H7 (cell line): Measurements from ENCODE around the gene OR4C16. TPM values are rescaled to one million over a fixed set of nuclear protein-coding genes. Genes with fewer than 3 reads are reported as not detected.

Source experiments
- DNase-seq: peaks from one replicate; pipeline ENCODE4 v3.0.0; 2012
- H3K27me3 ChIP-seq: 2 replicates; pipeline ENCODE4 v1.6.0; 2011; ENCODE audit warnings: mild to moderate bottlenecking, low read length; ENCODE audit not compliant: control insufficient read depth, insufficient read depth
- H3K36me3 ChIP-seq: replicated peaks from 2 replicates; pipeline ENCODE4 v1.5.1; 2011; ENCODE audit warnings: low read length; ENCODE audit not compliant: control insufficient read depth, insufficient read depth
- H3K4me3 ChIP-seq: 2 replicates; pipeline ENCODE4 v1.5.1; 2011; ENCODE audit warnings: low read depth, mild to moderate bottlenecking, control low read depth, low read length, moderate library complexity; ENCODE audit not compliant: insufficient read depth
- total RNA-seq: library from RNA; depleted of rRNA; stranded (reverse); fragments of >200 nt; shearing (Covaris generic); gene quantifications from 2 replicates; pipeline ENCODE4 v1.2.3, GENCODE V29; 2014; rRNA removed

Gene OR4C16, protein sequence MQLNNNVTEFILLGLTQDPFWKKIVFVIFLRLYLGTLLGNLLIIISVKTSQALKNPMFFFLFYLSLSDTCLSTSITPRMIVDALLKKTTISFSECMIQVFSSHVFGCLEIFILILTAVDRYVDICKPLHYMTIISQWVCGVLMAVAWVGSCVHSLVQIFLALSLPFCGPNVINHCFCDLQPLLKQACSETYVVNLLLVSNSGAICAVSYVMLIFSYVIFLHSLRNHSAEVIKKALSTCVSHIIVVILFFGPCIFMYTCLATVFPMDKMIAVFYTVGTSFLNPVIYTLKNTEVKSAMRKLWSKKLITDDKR
- total RNA-seq = not detected in 2 replicates

DNA sequence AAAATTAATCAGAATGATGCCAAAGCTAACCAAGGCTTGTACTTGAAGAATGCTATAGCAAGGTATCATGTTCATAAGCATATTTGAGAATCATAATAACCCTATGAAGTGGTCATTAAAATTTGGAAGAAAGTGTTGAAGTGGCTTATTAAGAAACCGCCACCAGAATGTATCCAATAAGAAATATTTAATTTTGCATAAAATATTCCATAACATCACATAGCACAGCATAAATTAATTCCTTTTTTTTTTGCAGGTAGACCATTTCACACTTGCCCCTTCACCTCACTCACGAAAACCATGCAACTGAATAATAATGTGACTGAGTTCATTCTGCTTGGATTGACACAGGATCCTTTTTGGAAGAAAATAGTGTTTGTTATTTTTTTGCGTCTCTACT is at the start of gene OR4C16:
TSS of gene OR4C16 (plus strand) at position 301 of the 400 bp plus-strand sequence. CDS start at position 301, 0 bp downstream.
- H3K27me3 ChIP-seq = no peaks in the 10 kb centered on the region
- H3K36me3 ChIP-seq = no peaks in the 10 kb centered on the region
- no peak within 1 kb of the TSS for H3K4me3 ChIP-seq
- DNase-seq = no peak

DNA sequence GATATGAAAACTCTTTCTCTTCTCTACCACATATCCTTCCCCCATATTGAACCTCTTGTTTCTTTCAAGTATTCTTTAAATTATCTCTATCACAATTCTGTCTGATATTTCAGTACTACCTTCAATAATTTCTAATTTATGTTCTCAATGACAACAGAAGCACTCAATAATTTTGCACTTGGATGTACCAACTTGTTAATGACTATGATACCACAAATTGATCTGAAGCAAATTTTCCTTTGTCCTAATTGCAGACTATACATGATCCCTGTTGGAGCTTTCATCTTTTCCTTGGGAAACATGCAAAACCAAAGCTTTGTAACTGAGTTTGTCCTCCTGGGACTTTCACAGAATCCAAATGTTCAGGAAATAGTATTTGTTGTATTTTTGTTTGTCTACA is 17.8 kb upstream of the OR4C16 start, which contains the start of gene OR4C15:
TSS of gene OR4C15 (plus strand) at position 301 of the 400 bp plus-strand sequence. CDS start at position 301, 0 bp downstream.
- no peak for DNase-seq
- no peaks in the 10 kb centered on the region for H3K36me3 ChIP-seq
- no peak within 1 kb of the TSS for H3K4me3 ChIP-seq
- no peaks in the 10 kb centered on the region for H3K27me3 ChIP-seq

DNA sequence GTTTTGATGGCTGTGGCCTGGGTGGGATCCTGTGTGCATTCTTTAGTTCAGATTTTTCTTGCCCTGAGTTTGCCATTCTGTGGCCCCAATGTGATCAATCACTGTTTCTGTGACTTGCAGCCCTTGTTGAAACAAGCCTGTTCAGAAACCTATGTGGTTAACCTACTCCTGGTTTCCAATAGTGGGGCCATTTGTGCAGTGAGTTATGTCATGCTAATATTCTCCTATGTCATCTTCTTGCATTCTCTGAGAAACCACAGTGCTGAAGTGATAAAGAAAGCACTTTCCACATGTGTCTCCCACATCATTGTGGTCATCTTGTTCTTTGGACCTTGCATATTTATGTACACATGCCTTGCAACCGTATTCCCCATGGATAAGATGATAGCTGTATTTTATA is 620 bp downstream of the OR4C16 start:
- DNase-seq = no peak
- Histone ChIP-seq H3K36me3 (no peaks in the 10 kb centered on the region), H3K4me3 (no peak overlapping the region), H3K27me3 (no peaks in the 10 kb centered on the region)

DNA sequence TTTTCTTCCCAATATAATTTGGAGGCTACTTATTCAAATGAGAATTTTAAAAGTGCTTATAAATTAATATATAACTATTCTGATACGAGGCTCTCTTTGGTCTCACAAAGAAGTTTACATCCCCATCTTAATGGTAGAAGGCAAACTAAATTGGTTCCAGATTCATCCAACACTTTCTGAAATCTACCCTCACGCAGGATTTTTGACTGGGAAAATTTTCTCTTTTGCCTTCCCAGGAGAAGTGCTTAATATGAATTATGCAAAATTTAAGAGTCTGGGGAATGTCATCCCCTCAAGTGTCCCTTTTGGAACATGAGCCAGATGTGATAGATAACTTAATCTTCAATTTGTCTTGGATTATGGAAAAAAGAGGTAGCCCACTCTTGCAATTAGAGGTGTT is 35.6 kb downstream of the OR4C16 start, which contains the start of gene OR4C11:
TSS of gene OR4C11 (minus strand) at position 101 of the 400 bp plus-strand sequence. CDS start 3,272 bp downstream, outside the sequence.
- Histone ChIP-seq H3K27me3 (no peaks in the 10 kb centered on the region), H3K4me3 (no peak within 1 kb of the TSS), H3K36me3 (no peaks in the 10 kb centered on the region)
- no peak for DNase-seq

Other genes with a start within 250 kb of the OR4C16 start
- gene OR4A16, start 228.9 kb upstream of the OR4C16 start, total RNA-seq = not detected in 2 replicates
- not detected in 2 replicates for gene OR4A15, start 204.2 kb upstream of the OR4C16 start, total RNA-seq
- gene OR4C15, start 17.7 kb upstream of the OR4C16 start, total RNA-seq = not detected in 2 replicates
- not detected in 2 replicates for gene OR4C11, start 35.5 kb downstream of the OR4C16 start, total RNA-seq
- gene OR4P4, start 63.0 kb downstream of the OR4C16 start, total RNA-seq = not detected in 2 replicates
- not detected in 2 replicates for gene OR4S2, start 76.2 kb downstream of the OR4C16 start, total RNA-seq
- gene OR4C6, start 90.1 kb downstream of the OR4C16 start, total RNA-seq = not detected in 2 replicates
- gene OR5D13, start 201.3 kb downstream of the OR4C16 start, total RNA-seq = not detected in 2 replicates
- gene OR5D14, start 223.4 kb downstream of the OR4C16 start, total RNA-seq = not detected in 2 replicates
- not detected in 2 replicates for gene OR5L1, start 239.2 kb downstream of the OR4C16 start, total RNA-seq
- gene OR5D18, start 247.5 kb downstream of the OR4C16 start, total RNA-seq = not detected in 2 replicates